Measurements from ENCODE around the gene TMED1.

DNA sequence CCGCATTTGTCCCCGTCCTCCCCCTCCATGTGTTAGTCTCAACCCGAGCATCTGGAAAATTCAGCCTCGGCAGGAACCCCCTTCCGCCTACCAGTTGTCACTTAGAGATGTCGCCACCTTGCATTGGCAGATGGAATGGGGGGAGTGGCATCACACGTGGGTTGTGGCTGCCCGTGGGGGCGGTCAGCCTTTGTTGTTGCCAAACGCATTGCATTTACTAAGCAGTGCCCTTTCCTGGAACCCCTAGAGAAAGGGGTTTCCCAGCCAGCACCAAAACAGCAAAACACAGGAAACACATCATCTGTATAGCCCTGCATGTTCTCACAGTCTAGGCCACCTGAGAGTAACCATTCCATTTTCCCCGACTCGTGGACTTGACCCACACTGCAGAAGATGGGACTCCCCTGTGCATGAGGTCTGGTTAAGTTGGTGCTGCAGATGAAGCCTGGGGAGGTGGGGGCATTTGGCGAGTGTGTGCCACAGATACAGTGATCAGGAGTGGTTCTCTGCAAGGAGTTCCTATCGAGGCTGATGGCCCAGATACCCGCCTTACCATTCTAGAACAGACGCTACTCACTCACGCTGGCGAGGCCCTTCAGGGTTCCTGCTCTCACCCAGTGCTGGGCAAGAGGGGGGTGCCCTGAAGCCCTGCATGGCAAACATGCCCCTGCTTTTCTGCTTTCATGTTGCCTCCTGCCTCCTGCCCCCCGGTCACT, 38.3 kb downstream of the TMED1 start:
- TF ChIP-seq, protein P1, sequence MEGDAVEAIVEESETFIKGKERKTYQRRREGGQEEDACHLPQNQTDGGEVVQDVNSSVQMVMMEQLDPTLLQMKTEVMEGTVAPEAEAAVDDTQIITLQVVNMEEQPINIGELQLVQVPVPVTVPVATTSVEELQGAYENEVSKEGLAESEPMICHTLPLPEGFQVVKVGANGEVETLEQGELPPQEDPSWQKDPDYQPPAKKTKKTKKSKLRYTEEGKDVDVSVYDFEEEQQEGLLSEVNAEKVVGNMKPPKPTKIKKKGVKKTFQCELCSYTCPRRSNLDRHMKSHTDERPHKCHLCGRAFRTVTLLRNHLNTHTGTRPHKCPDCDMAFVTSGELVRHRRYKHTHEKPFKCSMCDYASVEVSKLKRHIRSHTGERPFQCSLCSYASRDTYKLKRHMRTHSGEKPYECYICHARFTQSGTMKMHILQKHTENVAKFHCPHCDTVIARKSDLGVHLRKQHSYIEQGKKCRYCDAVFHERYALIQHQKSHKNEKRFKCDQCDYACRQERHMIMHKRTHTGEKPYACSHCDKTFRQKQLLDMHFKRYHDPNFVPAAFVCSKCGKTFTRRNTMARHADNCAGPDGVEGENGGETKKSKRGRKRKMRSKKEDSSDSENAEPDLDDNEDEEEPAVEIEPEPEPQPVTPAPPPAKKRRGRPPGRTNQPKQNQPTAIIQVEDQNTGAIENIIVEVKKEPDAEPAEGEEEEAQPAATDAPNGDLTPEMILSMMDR (conservative IDR thresholded peaks at IDR 0.05), result no peak
- no peak for TF ChIP-seq EZH2 (IDR thresholded peaks at IDR 0.05; ENCODE audit: low read depth)
